22Rv1 (cell line): ENCODE results near the gene FAM83D.

Experiments
- H3K27ac ChIP-seq: fragments of 450-650 bp; 2 replicates; pipeline ENCODE4 v1.5.1; 2017
- ZFX ChIP-seq: fragments of 450-650 bp; IDR thresholded peaks from 2 replicates; pipeline ENCODE4 v1.6.1; 2017; ENCODE audit warnings: antibody characterized with exemption, borderline replicate concordance
- TF ChIP-seq, protein P1 (sequence below): fragments of 450-650 bp; IDR thresholded peaks from 2 replicates; pipeline ENCODE4 v1.5.1; 2017; ENCODE audit warnings: mild to moderate bottlenecking

Gene FAM83D

GRCh38 chr20:38926934-38927616 is 858 bp downstream of the FAM83D start:
- H3K27ac ChIP-seq, result peak overlapping the region; percentile 69
- TF ChIP-seq ZFX, result no peak

- no peak overlapping the region; the same call in 1 of the 2 replicates for H3K27ac ChIP-seq
- no peak for TF ChIP-seq ZFX
- TF ChIP-seq, protein P1, sequence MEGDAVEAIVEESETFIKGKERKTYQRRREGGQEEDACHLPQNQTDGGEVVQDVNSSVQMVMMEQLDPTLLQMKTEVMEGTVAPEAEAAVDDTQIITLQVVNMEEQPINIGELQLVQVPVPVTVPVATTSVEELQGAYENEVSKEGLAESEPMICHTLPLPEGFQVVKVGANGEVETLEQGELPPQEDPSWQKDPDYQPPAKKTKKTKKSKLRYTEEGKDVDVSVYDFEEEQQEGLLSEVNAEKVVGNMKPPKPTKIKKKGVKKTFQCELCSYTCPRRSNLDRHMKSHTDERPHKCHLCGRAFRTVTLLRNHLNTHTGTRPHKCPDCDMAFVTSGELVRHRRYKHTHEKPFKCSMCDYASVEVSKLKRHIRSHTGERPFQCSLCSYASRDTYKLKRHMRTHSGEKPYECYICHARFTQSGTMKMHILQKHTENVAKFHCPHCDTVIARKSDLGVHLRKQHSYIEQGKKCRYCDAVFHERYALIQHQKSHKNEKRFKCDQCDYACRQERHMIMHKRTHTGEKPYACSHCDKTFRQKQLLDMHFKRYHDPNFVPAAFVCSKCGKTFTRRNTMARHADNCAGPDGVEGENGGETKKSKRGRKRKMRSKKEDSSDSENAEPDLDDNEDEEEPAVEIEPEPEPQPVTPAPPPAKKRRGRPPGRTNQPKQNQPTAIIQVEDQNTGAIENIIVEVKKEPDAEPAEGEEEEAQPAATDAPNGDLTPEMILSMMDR, result no peak
These were observed 1.8 kb downstream of the FAM83D start for GRCh38 chr20:38927902-38928578.

GRCh38 chr20:38930242-38930569 is 4.0 kb downstream of the FAM83D start:
- H3K27ac ChIP-seq, result no peak overlapping the region
- TF ChIP-seq ZFX, result no peak
- TF ChIP-seq, protein P1, result no peak

DNA sequence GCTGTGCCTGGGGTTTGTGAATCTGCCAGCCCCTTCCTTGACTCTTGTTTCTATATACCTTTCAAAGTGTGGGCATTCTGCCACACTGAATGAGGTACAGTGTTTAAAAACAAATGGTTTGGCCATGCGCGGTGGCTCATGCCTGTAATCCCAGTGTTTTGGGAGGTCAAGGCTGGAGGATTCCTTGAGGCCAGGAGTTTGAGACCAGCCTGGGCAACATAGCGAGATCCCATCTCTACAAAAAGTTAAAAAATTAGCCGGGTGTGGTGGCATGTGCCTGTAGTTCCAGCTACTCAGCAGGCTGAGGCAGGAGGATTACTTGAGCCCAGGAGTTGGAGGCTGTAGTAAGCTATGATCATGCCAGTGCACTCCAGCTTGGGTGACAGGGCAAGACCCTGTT is 5.8 kb downstream of the FAM83D start:
- no peak overlapping the region for H3K27ac ChIP-seq

DNA sequence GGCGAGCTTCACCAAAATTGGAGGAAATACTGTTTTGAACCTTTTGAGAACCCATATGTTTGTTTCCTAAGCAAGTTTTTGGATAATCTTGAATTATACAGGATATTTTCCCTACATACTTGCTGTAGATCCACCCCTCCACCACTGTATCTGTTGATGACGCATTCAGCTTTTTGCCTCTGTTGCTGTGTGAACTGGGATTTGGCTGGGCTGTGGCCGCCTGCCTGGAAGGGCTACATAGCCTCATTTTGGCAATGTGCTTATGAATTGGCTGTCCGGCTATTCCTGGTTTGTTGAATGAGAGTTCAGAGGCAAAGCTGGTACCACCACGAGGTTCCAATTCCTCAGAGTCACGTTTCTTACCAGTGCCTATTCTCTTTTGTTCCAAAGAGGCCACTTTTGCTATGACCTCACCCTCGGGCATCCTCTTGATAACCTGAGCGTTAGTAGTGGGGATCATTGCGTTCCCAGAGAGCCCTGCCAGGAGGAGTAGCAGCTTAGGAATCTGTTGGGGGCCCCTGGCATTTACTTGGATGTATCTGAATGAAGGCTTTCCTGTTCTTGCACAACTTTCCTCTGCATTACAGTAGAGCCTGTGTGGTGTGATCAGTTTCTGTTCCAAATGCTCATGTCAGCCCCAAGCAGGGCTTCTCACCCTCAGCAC is 6.4 kb downstream of the FAM83D start:
- no peak overlapping the region for H3K27ac ChIP-seq
- TF ChIP-seq, protein P1, result no peak
- no peak for TF ChIP-seq ZFX

More for the DNA sequence above, 5.8 kb downstream of the FAM83D start:
- TF ChIP-seq ZFX, result no peak
- TF ChIP-seq, protein P1, result no peak

DNA sequence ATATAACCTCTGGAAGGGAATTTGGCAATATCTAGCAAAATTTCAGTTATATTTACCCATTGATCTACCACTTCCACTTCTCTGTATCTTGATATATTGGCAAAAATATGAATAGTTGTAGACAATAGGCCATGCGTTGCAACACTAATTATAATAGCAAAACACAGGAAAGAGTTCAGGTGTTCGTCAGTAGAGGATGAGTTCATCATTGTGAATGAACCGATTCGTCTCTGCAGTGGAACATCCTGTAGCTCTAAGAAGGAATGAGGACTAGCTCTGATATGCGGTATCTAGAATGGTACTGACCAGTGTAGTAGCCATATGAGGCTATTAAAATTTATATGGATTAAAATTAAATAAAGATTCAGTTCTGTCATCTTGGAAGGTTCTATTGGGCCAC is 8.3 kb downstream of the FAM83D start:
- H3K27ac ChIP-seq, result no peak overlapping the region
- TF ChIP-seq ZFX, result no peak
- TF ChIP-seq, protein P1, result no peak

DNA sequence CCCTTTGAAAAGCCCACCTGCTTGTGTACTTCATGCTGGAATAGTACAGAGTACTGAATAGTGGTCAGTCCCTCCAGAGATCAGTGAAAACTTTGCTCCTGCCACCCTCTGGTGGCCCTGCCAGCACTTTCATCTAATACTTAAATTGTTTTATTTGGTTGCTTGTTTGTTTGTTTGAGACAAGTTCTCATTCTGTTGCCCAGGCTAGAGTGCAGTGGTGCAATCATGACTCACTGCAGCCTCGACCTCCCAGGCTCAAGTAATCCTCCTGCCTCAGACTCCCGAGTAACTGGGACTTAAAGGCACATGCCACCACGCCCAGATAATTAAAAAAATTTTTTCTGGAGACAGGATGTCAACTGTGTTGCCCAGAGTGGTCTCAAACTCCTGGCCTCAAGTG is 9.1 kb downstream of the FAM83D start:
- TF ChIP-seq ZFX, result no peak
- TF ChIP-seq, protein P1, result no peak
- no peak overlapping the region for H3K27ac ChIP-seq
